Tibial artery (tissue), 4 donors: ENCODE results near the gene KCTD19.
A peak's percentile ranks its signal among the peaks of the same experiment; 100 is the strongest.

ENCODE experiments used
- DNase-seq, 2 donors: peaks; one replicate each; pipeline ENCODE4 v3.0.0-alpha.2; 2019
- H3K27ac ChIP-seq, 2 donors: fragments of 200-600 bp; sonication (generic) in 1 of 2; 1 replicate in 1 of 2; 2 replicates in 1 of 2; pipeline ENCODE4 v1.5.1; 2018 to 2019; ENCODE audit warnings: mild to moderate bottlenecking in 1 of 2
- H3K27me3 ChIP-seq, 2 donors: fragments of 200-600 bp; sonication (generic) in 1 of 2; one replicate each; pipeline versions ENCODE4 v1.5.1 to v1.6.0; 2016 to 2019
- H3K36me3 ChIP-seq, 3 donors: fragments of 200-600 bp; sonication (generic) in 2 of 3; one replicate each; pipeline ENCODE4 v1.5.1; 2016 to 2019; ENCODE audit warnings: mild to moderate bottlenecking in 2 of 3
- H3K4me1 ChIP-seq, 4 donors: fragments of 200-600 bp; sonication (generic) in 2 of 4; 1 replicate in 3 of 4; 2 replicates in 1 of 4; pipeline ENCODE4 v1.5.1; 2016 to 2019
- H3K4me3 ChIP-seq, 2 donors: fragments of 200-600 bp; sonication (generic) in 1 of 2; 1 replicate in 1 of 2; 2 replicates in 1 of 2; pipeline ENCODE4 v1.5.1; 2018 to 2019; ENCODE audit warnings: mild to moderate bottlenecking in 2 of 2
- H3K9me3 ChIP-seq, 3 donors: fragments of 200-600 bp; sonication (generic) in 1 of 3; one replicate each; pipeline ENCODE4 v1.5.1; 2016 to 2019
- intact Hi-C: fragments of 100-400 bp; cut with DNase I; formaldehyde crosslinking; loops from one replicate; pipeline ENCODE4 v1.15.0; 2023; ENCODE audit warnings: low total_unique reads
- TF ChIP-seq, protein P1 (sequence below), 2 experiments: fragments of 200-600 bp in 1 of 2; fragments of 450-650 bp in 1 of 2; IDR thresholded peaks; one replicate each; pipeline ENCODE4 v1.5.1; 2017 to 2019; ENCODE audit warnings: antibody characterized with exemption in 2 of 2, mild to moderate bottlenecking in 1 of 2, moderate library complexity in 1 of 2

The KCTD19 gene

DNA sequence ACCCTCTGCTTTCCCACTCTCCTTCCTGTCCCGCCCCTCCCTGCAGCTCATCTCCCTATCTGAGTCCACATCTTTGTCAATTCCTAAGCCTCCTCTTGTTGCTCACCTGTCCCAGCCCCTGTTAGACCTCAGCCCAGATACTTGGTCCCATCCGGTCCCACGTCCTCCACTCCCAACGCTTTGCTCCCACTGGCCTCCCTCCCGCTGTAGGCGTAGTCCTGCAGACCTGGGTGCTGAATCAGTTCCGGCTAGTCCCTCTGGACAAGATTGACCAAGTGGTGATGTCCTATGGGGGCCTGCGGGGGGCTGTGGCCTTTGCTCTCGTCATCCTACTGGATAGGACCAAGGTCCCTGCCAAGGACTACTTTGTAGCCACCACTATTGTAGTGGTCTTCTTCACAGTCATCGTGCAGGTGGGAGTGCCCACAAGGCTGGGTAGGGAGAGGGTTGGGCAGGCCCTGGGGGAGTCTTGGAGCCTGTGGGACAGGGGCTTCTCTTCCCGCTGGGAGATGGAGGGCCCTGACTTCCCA is 69.8 kb downstream of the KCTD19 start:
- intact Hi-C loops, result no loop called here
- peak in 1 of 2 donors; percentile 6 for DNase-seq
- Histone ChIP-seq H3K9me3 (no peaks in the 10 kb centered on the region), H3K27me3 (peaks cover 0 to 34% of the 10 kb centered on the region in 2 donors), H3K36me3 (no peaks in the 10 kb centered on the region), H3K4me3 (no peak overlapping the region), H3K27ac (no peak overlapping the region), H3K4me1 (no peaks in the 10 kb centered on the region)
- TF ChIP-seq, protein P1, sequence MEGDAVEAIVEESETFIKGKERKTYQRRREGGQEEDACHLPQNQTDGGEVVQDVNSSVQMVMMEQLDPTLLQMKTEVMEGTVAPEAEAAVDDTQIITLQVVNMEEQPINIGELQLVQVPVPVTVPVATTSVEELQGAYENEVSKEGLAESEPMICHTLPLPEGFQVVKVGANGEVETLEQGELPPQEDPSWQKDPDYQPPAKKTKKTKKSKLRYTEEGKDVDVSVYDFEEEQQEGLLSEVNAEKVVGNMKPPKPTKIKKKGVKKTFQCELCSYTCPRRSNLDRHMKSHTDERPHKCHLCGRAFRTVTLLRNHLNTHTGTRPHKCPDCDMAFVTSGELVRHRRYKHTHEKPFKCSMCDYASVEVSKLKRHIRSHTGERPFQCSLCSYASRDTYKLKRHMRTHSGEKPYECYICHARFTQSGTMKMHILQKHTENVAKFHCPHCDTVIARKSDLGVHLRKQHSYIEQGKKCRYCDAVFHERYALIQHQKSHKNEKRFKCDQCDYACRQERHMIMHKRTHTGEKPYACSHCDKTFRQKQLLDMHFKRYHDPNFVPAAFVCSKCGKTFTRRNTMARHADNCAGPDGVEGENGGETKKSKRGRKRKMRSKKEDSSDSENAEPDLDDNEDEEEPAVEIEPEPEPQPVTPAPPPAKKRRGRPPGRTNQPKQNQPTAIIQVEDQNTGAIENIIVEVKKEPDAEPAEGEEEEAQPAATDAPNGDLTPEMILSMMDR (IDR thresholded peaks at IDR 0.05), result no peak

DNA sequence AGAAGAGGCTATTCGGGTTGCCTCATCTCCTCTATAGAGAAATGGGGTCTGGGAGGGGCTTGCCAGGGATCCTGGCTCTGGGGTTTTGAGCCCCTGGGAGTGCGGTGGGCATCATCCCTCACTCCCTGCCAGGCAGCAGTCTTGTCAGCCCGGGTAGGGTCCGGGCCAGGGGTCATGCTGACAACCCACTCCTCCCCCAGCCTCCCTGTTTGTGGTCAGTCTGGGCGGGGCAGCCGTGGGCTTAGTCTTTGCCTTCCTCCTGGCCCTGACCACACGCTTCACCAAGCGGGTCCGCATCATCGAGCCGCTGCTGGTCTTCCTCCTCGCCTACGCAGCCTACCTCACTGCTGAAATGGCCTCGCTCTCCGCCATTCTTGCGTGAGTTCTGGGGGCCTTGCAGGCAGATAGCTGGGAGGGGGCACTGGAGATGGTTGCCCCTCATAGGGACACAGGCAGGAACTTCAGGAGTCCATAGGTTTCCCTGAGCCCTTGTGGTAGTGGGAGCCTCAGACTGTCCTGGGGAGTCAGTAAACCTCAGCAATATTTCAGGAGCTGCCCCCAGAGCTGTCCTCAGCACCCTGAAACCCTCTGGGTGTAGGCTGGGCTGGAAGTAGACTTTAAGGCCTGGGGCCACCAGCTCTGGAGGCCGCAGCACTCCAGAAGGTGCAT is 70.9 kb downstream of the KCTD19 start:
- DNase-seq, result peak in 1 of 2 donors; percentile 5
- Histone ChIP-seq H3K4me1 (no peaks in the 10 kb centered on the region), H3K9me3 (no peaks in the 10 kb centered on the region), H3K27me3 (peaks cover 0 to 40% of the 10 kb centered on the region in 2 donors), H3K4me3 (no peak overlapping the region), H3K27ac (no peak overlapping the region), H3K36me3 (no peaks in the 10 kb centered on the region)
- TF ChIP-seq, protein P1 (IDR thresholded peaks at IDR 0.05), result no peak
- intact Hi-C loops, result no loop called here

DNA sequence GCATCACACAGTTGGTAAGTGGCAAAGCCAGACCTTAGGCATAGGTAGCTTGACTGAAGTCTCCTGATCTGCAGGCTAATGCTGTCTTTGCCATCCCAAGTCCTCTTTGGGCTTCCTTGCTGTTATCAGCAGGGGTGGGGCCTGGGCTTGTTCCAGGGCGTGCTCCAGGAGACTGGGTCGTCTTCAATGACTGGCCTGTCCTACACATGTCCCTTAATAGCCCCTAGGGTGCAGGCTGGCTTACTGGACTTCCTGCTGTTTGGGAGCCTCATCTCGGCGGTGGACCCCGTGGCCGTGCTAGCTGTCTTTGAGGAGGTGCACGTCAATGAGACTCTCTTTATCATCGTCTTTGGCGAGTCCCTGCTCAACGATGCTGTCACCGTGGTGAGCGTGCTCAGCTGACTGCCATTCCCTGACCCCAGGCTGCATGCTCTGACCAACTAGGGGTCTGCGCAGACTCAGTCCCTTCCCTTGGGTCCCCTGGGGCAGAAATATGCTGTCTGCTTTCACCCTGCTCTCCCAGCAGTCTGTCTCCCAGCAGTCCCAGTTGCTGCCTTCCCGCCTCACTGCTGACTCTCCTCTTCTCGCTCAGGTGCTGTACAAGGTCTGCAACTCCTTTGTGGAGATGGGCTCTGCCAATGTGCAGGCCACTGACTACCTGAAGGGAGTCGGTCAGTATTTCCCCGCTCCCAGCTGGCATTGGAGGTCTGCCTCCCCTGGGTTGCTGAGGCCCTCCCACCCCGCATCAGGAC is 71.6 kb downstream of the KCTD19 start:
- no peaks in the 10 kb centered on the region for H3K9me3 ChIP-seq
- intact Hi-C loops, result no loop called here
- TF ChIP-seq, protein P1 (IDR thresholded peaks at IDR 0.05), result no peak
- no peak overlapping the region for H3K27ac ChIP-seq
- DNase-seq, result peak in 1 of 2 donors; percentile 16
- H3K27me3 ChIP-seq, result peaks cover 0 to 46% of the 10 kb centered on the region in 2 donors
- H3K4me1 ChIP-seq, result peaks cover 0 to under 1% (median 0%) of the 10 kb centered on the region in 4 donors
- H3K4me3 ChIP-seq, result no peak overlapping the region
- no peaks in the 10 kb centered on the region for H3K36me3 ChIP-seq

DNA sequence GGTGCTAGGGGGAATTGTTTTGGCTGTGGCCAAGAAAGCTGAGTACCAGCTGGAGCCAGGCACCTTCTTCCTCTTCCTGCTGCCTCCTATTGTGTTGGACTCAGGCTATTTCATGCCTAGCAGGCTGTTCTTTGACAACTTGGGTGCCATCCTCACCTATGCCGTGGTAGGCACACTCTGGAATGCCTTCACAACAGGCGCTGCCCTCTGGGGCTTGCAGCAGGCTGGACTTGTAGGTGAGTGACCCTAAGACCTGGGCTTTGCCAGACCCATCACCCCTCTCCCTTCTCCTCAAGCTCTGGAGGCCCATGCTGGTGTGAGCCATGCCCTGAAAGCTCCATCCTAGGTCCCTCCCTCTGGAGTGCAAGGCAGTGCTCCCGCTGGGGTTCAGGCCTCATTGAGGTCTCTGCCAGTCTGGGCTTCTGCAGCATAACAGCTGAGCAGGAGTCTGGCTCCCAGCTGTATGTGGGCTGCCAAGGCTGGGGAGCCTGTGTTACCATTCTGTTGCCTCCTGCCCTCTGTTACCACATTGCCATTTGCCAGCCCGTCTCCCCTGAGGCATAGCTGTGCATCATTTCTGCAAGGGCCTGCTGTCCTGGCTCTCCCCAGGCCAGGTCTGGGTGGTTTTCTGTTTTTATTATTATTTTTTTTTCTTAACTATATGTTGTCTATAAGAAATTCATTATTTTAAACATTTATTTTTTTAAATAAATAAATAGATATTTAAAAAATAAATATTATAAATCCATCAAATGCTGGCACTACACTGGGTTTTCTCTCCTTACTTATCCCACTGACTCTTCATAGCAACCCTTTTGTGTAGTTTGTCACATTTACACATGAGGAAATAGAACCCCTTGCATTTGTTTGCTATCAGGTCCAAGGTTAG is 73.7 kb downstream of the KCTD19 start:
- H3K4me1 ChIP-seq, result peaks cover 0 to 22% (median 16%) of the 10 kb centered on the region in 4 donors
- no peaks in the 10 kb centered on the region for H3K9me3 ChIP-seq
- no peak overlapping the region for H3K27ac ChIP-seq
- intact Hi-C loops, result no loop called here
- H3K36me3 ChIP-seq, result no peaks in the 10 kb centered on the region
- H3K4me3 ChIP-seq, result no peak overlapping the region
- peaks cover 0 to 65% of the 10 kb centered on the region in 2 donors for H3K27me3 ChIP-seq
- peak in 1 of 2 donors; percentile 11 for DNase-seq
- TF ChIP-seq, protein P1 (IDR thresholded peaks at IDR 0.05), result no peak

DNA sequence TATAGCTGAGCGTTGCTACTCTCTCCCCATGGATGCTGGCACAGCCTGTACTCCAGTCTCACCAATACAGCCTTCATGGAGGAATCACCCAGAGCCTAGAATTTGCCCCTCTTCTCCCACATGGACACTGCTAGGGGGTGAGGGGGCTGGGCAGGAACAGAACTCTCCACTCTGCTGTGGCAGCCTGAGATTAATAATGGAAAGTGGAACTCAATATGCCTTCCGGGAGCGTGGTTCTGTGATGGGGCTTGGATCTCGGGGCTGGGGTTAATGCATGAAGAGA is 76.6 kb downstream of the KCTD19 start:
- H3K4me3 ChIP-seq, result no peak overlapping the region
- intact Hi-C loops, result no loop called here
- H3K27me3 ChIP-seq, result peaks cover 0 to 46% of the 10 kb centered on the region in 2 donors
- no peaks in the 10 kb centered on the region for H3K9me3 ChIP-seq
- no peak overlapping the region for H3K27ac ChIP-seq
- TF ChIP-seq, protein P1 (IDR thresholded peaks at IDR 0.05), result no peak
- no peaks in the 10 kb centered on the region for H3K36me3 ChIP-seq
- H3K4me1 ChIP-seq, result peaks cover 0 to 42% (median 34%) of the 10 kb centered on the region in 4 donors
- DNase-seq, result peak in 1 of 2 donors; percentile 10
